Neural cell (in vitro differentiated cells): ENCODE data around the gene VPS37B.

ENCODE experiments used
- EP300 ChIP-seq: fragments of 450-650 bp; conservative IDR thresholded peaks from 2 replicates; pipeline ENCODE4 v1.6.1; 2014; ENCODE audit warnings: antibody characterized with exemption, mild to moderate bottlenecking, moderate library complexity; ENCODE audit not compliant: poor library complexity, severe bottlenecking
- EZH2 ChIP-seq: fragments of 200-600, 300-800 bp; shearing (Covaris generic), sonication (generic); IDR thresholded peaks from 2 replicates; pipeline ENCODE4 v1.6.1; 2014; ENCODE audit warnings: antibody characterized with exemption, low read length, borderline replicate concordance, mild to moderate bottlenecking; ENCODE audit not compliant: insufficient read depth, poor library complexity, severe bottlenecking
- POLR2AphosphoS5 ChIP-seq: IDR thresholded peaks from 2 replicates; pipeline ENCODE4 v1.6.1; 2012
- RAD21 ChIP-seq: fragments of 450-650 bp; conservative IDR thresholded peaks from 2 replicates; pipeline ENCODE4 v1.6.1; 2014; ENCODE audit warnings: antibody characterized with exemption, mild to moderate bottlenecking, moderate library complexity
- TAF1 ChIP-seq: IDR thresholded peaks from 2 replicates; pipeline ENCODE4 v1.6.1; 2012; ENCODE audit warnings: low read depth
- TF ChIP-seq, protein P1 (sequence below): fragments of 450-650 bp; IDR thresholded peaks from 2 replicates; pipeline ENCODE4 v1.5.1; 2014; ENCODE audit warnings: antibody characterized with exemption, mild to moderate bottlenecking, moderate library complexity; ENCODE audit not compliant: poor library complexity, severe bottlenecking
- TF ChIP-seq, protein P2 (sequence below): IDR thresholded peaks from 2 replicates; pipeline ENCODE4 v1.6.1; 2012; ENCODE audit warnings: borderline replicate concordance

DNA sequence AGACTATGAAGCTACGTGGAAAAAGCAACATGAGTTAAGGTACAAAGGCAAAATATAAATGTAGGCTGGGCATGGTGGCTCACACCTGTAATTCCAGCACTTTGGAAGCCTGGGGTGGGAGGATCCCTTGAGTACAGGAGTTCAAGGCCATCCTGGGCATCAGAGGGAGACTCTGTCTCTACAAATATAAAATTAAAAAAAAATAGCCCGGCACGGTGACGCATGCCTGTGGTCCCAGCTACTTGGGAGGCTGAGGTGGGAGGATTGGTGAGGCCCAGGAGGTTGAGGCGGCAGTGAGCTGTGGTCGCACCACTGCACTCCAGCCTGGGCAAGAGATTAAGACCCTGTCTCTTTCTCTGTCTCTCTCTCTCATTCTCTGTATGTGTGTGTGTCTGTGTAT, 4.0 kb upstream of the VPS37B start:
- TF ChIP-seq, protein P1, sequence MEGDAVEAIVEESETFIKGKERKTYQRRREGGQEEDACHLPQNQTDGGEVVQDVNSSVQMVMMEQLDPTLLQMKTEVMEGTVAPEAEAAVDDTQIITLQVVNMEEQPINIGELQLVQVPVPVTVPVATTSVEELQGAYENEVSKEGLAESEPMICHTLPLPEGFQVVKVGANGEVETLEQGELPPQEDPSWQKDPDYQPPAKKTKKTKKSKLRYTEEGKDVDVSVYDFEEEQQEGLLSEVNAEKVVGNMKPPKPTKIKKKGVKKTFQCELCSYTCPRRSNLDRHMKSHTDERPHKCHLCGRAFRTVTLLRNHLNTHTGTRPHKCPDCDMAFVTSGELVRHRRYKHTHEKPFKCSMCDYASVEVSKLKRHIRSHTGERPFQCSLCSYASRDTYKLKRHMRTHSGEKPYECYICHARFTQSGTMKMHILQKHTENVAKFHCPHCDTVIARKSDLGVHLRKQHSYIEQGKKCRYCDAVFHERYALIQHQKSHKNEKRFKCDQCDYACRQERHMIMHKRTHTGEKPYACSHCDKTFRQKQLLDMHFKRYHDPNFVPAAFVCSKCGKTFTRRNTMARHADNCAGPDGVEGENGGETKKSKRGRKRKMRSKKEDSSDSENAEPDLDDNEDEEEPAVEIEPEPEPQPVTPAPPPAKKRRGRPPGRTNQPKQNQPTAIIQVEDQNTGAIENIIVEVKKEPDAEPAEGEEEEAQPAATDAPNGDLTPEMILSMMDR: no peak
- TF ChIP-seq POLR2AphosphoS5: no peak
- no peak for TF ChIP-seq EZH2
- TF ChIP-seq, protein P2, sequence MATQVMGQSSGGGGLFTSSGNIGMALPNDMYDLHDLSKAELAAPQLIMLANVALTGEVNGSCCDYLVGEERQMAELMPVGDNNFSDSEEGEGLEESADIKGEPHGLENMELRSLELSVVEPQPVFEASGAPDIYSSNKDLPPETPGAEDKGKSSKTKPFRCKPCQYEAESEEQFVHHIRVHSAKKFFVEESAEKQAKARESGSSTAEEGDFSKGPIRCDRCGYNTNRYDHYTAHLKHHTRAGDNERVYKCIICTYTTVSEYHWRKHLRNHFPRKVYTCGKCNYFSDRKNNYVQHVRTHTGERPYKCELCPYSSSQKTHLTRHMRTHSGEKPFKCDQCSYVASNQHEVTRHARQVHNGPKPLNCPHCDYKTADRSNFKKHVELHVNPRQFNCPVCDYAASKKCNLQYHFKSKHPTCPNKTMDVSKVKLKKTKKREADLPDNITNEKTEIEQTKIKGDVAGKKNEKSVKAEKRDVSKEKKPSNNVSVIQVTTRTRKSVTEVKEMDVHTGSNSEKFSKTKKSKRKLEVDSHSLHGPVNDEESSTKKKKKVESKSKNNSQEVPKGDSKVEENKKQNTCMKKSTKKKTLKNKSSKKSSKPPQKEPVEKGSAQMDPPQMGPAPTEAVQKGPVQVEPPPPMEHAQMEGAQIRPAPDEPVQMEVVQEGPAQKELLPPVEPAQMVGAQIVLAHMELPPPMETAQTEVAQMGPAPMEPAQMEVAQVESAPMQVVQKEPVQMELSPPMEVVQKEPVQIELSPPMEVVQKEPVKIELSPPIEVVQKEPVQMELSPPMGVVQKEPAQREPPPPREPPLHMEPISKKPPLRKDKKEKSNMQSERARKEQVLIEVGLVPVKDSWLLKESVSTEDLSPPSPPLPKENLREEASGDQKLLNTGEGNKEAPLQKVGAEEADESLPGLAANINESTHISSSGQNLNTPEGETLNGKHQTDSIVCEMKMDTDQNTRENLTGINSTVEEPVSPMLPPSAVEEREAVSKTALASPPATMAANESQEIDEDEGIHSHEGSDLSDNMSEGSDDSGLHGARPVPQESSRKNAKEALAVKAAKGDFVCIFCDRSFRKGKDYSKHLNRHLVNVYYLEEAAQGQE: no peak
- TF ChIP-seq RAD21: no peak
- no peak for TF ChIP-seq TAF1
- TF ChIP-seq EP300: no peak
